ACC112 (cell line): ENCODE results near the gene SCAMP2.
"Not testable (repeated sequence)": the region's sequence is repeated elsewhere in the genome, so short reads cannot be mapped to it uniquely, and the experiment has no call there.

Experiments used
- H2AFZ ChIP-seq: fragments of 200-600 bp; sonication (generic); one replicate; pipeline ENCODE4 v1.6.0; 2017; ENCODE audit warnings: antibody characterized with exemption, low read length; ENCODE audit not compliant: unreplicated experiment
- H3K27ac ChIP-seq: fragments of 200-600 bp; sonication (generic); 2 replicates; pipeline ENCODE4 v1.5.1; 2014; ENCODE audit warnings: low read depth, mild to moderate bottlenecking, antibody characterized with exemption, low read length, moderate library complexity
- H3K27me3 ChIP-seq: fragments of 200-600 bp; sonication (generic); 2 replicates; pipeline ENCODE4 v1.6.1; 2014; ENCODE audit warnings: mild to moderate bottlenecking, antibody characterized with exemption, low read length, moderate library complexity, mixed read lengths; ENCODE audit not compliant: insufficient read depth
- H3K36me3 ChIP-seq: fragments of 200-600 bp; sonication (generic); 2 replicates; pipeline ENCODE4 v1.6.1; 2016; ENCODE audit warnings: mild to moderate bottlenecking, antibody characterized with exemption, low read length, moderate library complexity, mixed read lengths; ENCODE audit not compliant: insufficient read depth
- H3K4me1 ChIP-seq: fragments of 200-600 bp; sonication (generic); one replicate; pipeline ENCODE4 v1.6.1; 2016; ENCODE audit warnings: low read length, mixed read lengths; ENCODE audit not compliant: insufficient read depth, unreplicated experiment, control insufficient read depth
- H3K4me3 ChIP-seq: fragments of 200-600 bp; sonication (generic); 2 replicates; pipeline ENCODE4 v1.5.1; 2014; ENCODE audit warnings: mild to moderate bottlenecking, low read depth, low read length
- H3K79me2 ChIP-seq: fragments of 200-600 bp; sonication (generic); one replicate; pipeline ENCODE4 v1.6.0; 2016; ENCODE audit warnings: low read length; ENCODE audit not compliant: control insufficient read depth, unreplicated experiment, insufficient read depth

The SCAMP2 gene

GRCh38 chr15:74903676-74904075, 30.5 kb upstream of the SCAMP2 start:
- Histone ChIP-seq H3K27me3 (no peaks in the 10 kb centered on the region), H2AFZ (no peak overlapping the region), H3K27ac (no peak overlapping the region), H3K4me1 (peaks cover 15% of the 10 kb centered on the region), H3K79me2 (peaks cover 25% of the 10 kb centered on the region), H3K36me3 (peaks cover 26% of the 10 kb centered on the region; the same call in 1 of the 2 replicates), H3K4me3 (no peak overlapping the region)

GRCh38 chr15:74902295-74903075, 29.3 kb upstream of the SCAMP2 start:
- Histone ChIP-seq H3K4me3 (no peak overlapping the region), H2AFZ (no peak overlapping the region), H3K36me3 (peaks cover 26% of the 10 kb centered on the region; the same call in 1 of the 2 replicates), H3K4me1 (peaks cover 14% of the 10 kb centered on the region), H3K79me2 (peaks cover 25% of the 10 kb centered on the region), H3K27ac (no peak overlapping the region), H3K27me3 (no peaks in the 10 kb centered on the region)

- H3K27ac ChIP-seq, result no peak overlapping the region
- peaks cover 25% of the 10 kb centered on the region for H3K79me2 ChIP-seq
- no peak overlapping the region for H2AFZ ChIP-seq
- H3K27me3 ChIP-seq, result no peaks in the 10 kb centered on the region
- peaks cover 26% of the 10 kb centered on the region; the same call in 1 of the 2 replicates for H3K36me3 ChIP-seq
- no peak overlapping the region for H3K4me3 ChIP-seq
- H3K4me1 ChIP-seq, result peaks cover 10% of the 10 kb centered on the region
These were observed 28.5 kb upstream of the SCAMP2 start for GRCh38 chr15:74901612-74902063.

- Histone ChIP-seq H3K79me2 (no peaks in the 10 kb centered on the region), H3K27ac (no peak overlapping the region), H3K4me1 (no peaks in the 10 kb centered on the region), H2AFZ (no peak overlapping the region), H3K36me3 (peaks cover 29% of the 10 kb centered on the region; the same call in 1 of the 2 replicates), H3K4me3 (no peak overlapping the region), H3K27me3 (no peaks in the 10 kb centered on the region)
These were observed 24.1 kb upstream of the SCAMP2 start for GRCh38 chr15:74897300-74897701.

DNA sequence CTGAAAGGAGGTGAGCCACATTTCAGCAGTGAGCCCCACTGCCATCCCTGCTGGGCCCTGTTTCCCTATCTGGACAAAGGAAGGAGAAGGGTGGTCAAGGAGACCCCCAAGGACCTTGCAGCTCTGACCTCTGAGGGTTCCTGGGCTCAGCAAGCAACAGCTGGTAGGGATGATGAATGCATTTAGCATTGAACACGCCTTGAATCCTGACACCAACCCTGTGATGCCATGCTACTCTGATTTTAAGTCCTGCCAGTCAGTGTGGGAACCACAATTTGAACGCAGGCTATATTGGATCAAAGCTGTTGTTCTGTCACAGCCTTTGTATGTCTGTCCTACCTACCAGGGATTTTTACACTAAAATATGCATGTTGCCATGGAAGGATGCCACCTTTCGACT, 23.2 kb upstream of the SCAMP2 start:
- Histone ChIP-seq H3K27ac (no peak overlapping the region), H3K79me2 (peaks cover 3% of the 10 kb centered on the region), H3K36me3 (peaks cover 25% of the 10 kb centered on the region; the same call in 1 of the 2 replicates), H2AFZ (no peak overlapping the region), H3K4me3 (no peak overlapping the region), H3K4me1 (no peaks in the 10 kb centered on the region), H3K27me3 (no peaks in the 10 kb centered on the region)

DNA sequence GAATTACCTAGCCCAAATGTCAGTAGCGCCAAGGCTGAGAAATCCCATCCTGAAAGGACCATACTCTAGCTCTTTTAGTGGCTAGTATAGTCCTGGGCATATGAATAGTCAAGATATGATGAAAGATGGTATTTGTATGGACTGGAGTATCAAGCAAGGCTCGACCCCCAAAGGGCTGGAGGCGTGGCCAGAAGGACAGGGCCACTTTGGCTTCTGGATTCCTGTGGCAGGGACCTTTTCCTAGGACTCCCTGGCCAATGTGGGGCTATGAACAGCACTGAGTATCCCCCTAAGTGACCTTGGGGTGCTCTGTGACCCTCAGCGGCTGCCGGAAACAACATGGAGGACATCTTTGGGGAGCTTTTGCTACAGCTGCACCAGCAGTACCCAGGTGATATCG, 22.7 kb upstream of the SCAMP2 start:
- Histone ChIP-seq H3K36me3 (peaks cover 25% of the 10 kb centered on the region; the same call in 1 of the 2 replicates), H3K79me2 (peaks cover 8% of the 10 kb centered on the region), H2AFZ (no peak overlapping the region)

GRCh38 chr15:74894383-74894782, 21.2 kb upstream of the SCAMP2 start:
- not testable (repeated sequence) for H2AFZ ChIP-seq, H3K4me3 ChIP-seq, H3K4me1 ChIP-seq, H3K27me3 ChIP-seq, H3K27ac ChIP-seq
- peaks cover 17% of the 10 kb centered on the region for H3K79me2 ChIP-seq
- peaks cover 14% of the 10 kb centered on the region; the same call in 1 of the 2 replicates for H3K36me3 ChIP-seq

More for the DNA sequence above, 22.7 kb upstream of the SCAMP2 start:
- Histone ChIP-seq H3K27me3 (no peaks in the 10 kb centered on the region), H3K4me1 (peaks cover 3% of the 10 kb centered on the region), H3K27ac (no peak overlapping the region), H3K4me3 (no peak overlapping the region)

DNA sequence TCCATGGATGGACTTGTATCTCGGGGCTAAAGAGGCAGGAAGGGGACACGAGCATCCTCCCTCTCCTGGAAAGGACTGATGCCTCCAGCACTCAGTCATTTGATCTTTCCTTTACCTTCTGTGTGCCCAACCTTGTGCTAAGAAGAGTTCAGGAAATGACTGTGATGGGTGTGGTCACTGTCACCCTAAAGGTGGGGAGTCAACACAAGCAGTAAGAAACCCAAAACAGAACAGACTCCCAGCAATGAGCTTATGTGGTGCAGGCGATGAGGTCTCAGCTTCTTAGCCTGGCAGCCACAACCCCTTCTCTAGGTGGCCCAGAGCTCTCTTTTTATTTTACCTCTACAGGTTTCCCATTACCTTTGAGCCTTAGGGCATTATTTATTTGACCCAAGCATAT, 20.5 kb upstream of the SCAMP2 start:
- H3K27ac ChIP-seq, result no peak overlapping the region
- H3K27me3 ChIP-seq, result no peaks in the 10 kb centered on the region
- peaks cover 14% of the 10 kb centered on the region; the same call in 1 of the 2 replicates for H3K36me3 ChIP-seq
- H2AFZ ChIP-seq, result no peak overlapping the region
- H3K4me1 ChIP-seq, result peaks cover 11% of the 10 kb centered on the region
- H3K79me2 ChIP-seq, result peaks cover 17% of the 10 kb centered on the region
- H3K4me3 ChIP-seq, result no peak overlapping the region

GRCh38 chr15:74892931-74893330, 19.8 kb upstream of the SCAMP2 start:
- Histone ChIP-seq H3K27me3 (no peaks in the 10 kb centered on the region), H3K27ac (no peak overlapping the region), H3K4me1 (peaks cover 12% of the 10 kb centered on the region), H3K36me3 (peaks cover 14% of the 10 kb centered on the region; the same call in 1 of the 2 replicates), H2AFZ (no peak overlapping the region), H3K79me2 (peaks cover 17% of the 10 kb centered on the region), H3K4me3 (no peak overlapping the region)

DNA sequence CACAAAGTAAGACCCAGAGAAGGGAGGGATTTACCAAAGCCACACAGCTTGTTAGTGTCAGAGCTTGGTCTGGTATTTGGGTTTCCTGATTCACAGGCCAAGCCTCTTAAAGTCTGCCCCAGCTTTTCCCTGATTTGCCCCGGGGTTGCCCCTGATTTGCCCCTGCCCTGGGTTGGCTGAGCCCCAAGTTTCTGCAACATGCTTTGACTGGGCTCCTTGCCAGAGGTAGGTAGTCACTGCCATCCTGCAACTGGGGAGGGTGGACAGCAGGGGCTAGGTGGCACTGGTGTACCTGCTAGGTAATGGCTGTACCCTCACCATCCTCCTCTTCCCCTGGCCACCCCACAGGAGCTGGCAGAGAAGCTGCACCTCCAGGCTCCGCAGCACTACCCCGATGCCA, 19.1 kb upstream of the SCAMP2 start:
- no peak overlapping the region for H3K4me3 ChIP-seq
- H3K27me3 ChIP-seq, result no peaks in the 10 kb centered on the region
- peaks cover 17% of the 10 kb centered on the region for H3K79me2 ChIP-seq
- H3K4me1 ChIP-seq, result peaks cover 12% of the 10 kb centered on the region
- no peak overlapping the region for H2AFZ ChIP-seq
- no peak overlapping the region for H3K27ac ChIP-seq
- H3K36me3 ChIP-seq, result peaks cover 14% of the 10 kb centered on the region; the same call in 1 of the 2 replicates

DNA sequence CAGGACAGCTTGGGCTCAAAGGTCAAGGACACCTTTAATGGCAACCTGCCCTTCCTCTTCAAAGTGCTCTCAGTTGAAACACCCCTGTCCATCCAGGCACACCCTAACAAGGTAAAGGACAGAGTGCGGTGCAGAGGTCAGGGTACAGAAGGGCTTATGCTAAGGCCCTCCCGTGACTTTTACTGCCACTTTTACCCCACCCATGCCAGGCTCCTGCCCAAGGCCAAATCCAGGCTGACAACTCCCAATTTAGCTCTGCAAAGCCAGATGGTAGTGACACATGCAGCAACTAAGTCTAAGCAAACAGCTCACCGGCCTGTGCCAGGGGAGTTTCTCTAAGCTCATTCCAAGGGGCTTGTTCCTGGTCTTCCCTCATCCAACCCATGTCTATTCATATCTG, 18.3 kb upstream of the SCAMP2 start:
- Histone ChIP-seq H3K36me3 (peaks cover 14% of the 10 kb centered on the region; the same call in 1 of the 2 replicates), H3K27ac (no peak overlapping the region), H2AFZ (no peak overlapping the region), H3K27me3 (no peaks in the 10 kb centered on the region), H3K79me2 (peaks cover 17% of the 10 kb centered on the region), H3K4me3 (no peak overlapping the region; the same call in 1 of the 2 replicates), H3K4me1 (peaks cover 12% of the 10 kb centered on the region)
